Vagina (tissue), 2 donors: ENCODE measurements around the gene XPO4.

Experiments
- POLR2A ChIP-seq, 2 donors: fragments of 450-650 bp; IDR thresholded peaks; one replicate each; pipeline ENCODE4 v1.6.1; 2017; ENCODE audit warnings: antibody characterized with exemption in 2 of 2, mild to moderate bottlenecking in 2 of 2, moderate library complexity in 2 of 2
- POLR2AphosphoS5 ChIP-seq, 2 donors: sonication (generic); formaldehyde crosslinking; IDR thresholded peaks; one replicate each; pipeline ENCODE4 v1.9.0; 2017; ENCODE audit warnings: antibody characterized with exemption in 2 of 2, mild to moderate bottlenecking in 2 of 2, low read depth in 1 of 2; ENCODE audit not compliant: insufficient read depth in 1 of 2
- TF ChIP-seq, protein P1 (sequence below), 3 experiments: fragments of 450-650 bp in 2 of 3; fragments of 200-600 bp in 1 of 3; sonication (generic) in 1 of 3; IDR thresholded peaks; one replicate each; pipeline ENCODE4 v1.5.1; 2017 to 2019; ENCODE audit warnings: antibody characterized with exemption in 3 of 3, mild to moderate bottlenecking in 2 of 3, moderate library complexity in 2 of 3

DNA sequence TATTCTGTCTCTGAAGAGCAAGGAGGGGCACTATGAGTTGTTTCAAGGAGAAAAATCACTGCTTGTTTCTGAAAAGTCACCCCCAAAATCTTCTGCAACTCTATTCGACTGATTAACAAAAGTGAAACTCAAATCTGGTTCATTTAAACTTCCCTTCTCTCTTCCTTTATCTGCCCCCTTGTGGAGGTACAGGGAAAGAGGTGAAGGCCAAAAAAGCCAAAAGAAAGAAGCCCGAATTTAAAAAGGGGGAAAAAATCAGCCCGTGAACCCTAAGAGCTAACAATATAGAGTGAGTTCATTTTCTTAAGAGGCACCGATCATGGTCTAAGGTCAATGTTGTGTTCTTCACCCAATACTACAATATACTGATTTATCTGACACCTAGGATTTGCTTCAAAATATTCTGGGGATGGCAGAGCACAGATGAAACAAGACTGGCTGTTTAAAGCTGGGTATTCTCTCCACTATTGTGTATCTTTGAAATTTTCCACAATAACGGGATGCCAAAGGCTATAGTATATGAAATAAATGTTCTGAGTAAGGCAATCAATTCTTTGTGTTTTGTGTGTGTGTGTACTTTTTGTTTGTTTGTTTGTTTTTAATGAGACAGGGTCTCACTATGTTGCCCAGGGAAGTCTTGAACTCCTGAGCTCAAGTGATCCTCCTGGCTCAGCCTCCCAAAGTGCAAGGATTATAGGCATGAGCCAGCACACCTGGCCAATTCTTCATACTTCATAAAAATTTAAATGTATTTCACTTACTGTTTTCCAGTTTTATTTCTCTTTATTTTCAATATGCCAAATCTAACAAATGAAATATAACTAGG is 73.8 kb downstream of the XPO4 start:
- TF ChIP-seq, protein P1, sequence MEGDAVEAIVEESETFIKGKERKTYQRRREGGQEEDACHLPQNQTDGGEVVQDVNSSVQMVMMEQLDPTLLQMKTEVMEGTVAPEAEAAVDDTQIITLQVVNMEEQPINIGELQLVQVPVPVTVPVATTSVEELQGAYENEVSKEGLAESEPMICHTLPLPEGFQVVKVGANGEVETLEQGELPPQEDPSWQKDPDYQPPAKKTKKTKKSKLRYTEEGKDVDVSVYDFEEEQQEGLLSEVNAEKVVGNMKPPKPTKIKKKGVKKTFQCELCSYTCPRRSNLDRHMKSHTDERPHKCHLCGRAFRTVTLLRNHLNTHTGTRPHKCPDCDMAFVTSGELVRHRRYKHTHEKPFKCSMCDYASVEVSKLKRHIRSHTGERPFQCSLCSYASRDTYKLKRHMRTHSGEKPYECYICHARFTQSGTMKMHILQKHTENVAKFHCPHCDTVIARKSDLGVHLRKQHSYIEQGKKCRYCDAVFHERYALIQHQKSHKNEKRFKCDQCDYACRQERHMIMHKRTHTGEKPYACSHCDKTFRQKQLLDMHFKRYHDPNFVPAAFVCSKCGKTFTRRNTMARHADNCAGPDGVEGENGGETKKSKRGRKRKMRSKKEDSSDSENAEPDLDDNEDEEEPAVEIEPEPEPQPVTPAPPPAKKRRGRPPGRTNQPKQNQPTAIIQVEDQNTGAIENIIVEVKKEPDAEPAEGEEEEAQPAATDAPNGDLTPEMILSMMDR (IDR thresholded peaks at IDR 0.05), result peak; percentile 48 to 83 (median 79)
- no peak for TF ChIP-seq POLR2A (IDR thresholded peaks at IDR 0.05)
- TF ChIP-seq POLR2AphosphoS5 (IDR thresholded peaks at IDR 0.05; ENCODE audit: insufficient read depth in 1 of 2, low read depth in 1 of 2), result peak in 1 of 2 donors; percentile 79
